OCI-LY1 (cell line): ENCODE results near the gene TIMM44.
"Not testable (repeated sequence)": the region's sequence is repeated elsewhere in the genome, so short reads cannot be mapped to it uniquely, and the experiment has no call there.

Experiments
- H2AFZ ChIP-seq: fragments of 200-600 bp; sonication (generic), shearing (Covaris generic); 2 replicates; pipeline ENCODE4 v1.6.0; 2014; ENCODE audit warnings: antibody characterized with exemption, mild to moderate bottlenecking, low read length
- H3F3A ChIP-seq: fragments of 200-600 bp; sonication (generic), shearing (Covaris generic); 2 replicates; pipeline ENCODE4 v1.6.0; 2014; ENCODE audit warnings: mild to moderate bottlenecking, antibody characterized with exemption, low read length, moderate library complexity; ENCODE audit not compliant: insufficient read depth
- H3K27ac ChIP-seq: fragments of 200-600 bp; sonication (generic); 2 replicates; pipeline ENCODE4 v1.5.1; 2014; ENCODE audit warnings: low read length, mixed run types, mild to moderate bottlenecking, low read depth; ENCODE audit not compliant: poor library complexity, severe bottlenecking
- H3K27me3 ChIP-seq: fragments of 200-600 bp; sonication (generic); 2 replicates; pipeline ENCODE4 v1.6.0; 2014; ENCODE audit warnings: antibody characterized with exemption, mild to moderate bottlenecking, low read length, moderate library complexity; ENCODE audit not compliant: insufficient read depth
- H3K36me3 ChIP-seq: fragments of 200-600 bp; sonication (generic); 2 replicates; pipeline ENCODE4 v1.6.1; 2014; ENCODE audit warnings: mild to moderate bottlenecking, antibody characterized with exemption, low read length, moderate library complexity, mixed read lengths; ENCODE audit not compliant: insufficient read depth
- H3K4me1 ChIP-seq: fragments of 200-600 bp; sonication (generic); 2 replicates; pipeline ENCODE4 v1.5.1; 2014; ENCODE audit warnings: mild to moderate bottlenecking, low read length, moderate library complexity; ENCODE audit not compliant: insufficient read depth, severe bottlenecking
- H3K4me2 ChIP-seq: fragments of 200-600 bp; sonication (generic), shearing (Covaris generic); 2 replicates; pipeline ENCODE4 v1.6.1; 2014; ENCODE audit warnings: low read length
- H3K4me3 ChIP-seq: fragments of 200-600 bp; sonication (generic); 2 replicates; pipeline ENCODE4 v1.5.1; 2014; ENCODE audit warnings: low read length, low read depth, mild to moderate bottlenecking, mixed read lengths; ENCODE audit not compliant: poor library complexity, severe bottlenecking
- H3K79me2 ChIP-seq: fragments of 200-600 bp; shearing (Covaris generic); 2 replicates; pipeline ENCODE4 v1.6.1; 2016; ENCODE audit warnings: mixed run types, low read length, mixed read lengths; ENCODE audit not compliant: insufficient read depth
- H3K9ac ChIP-seq: fragments of 200-600 bp; sonication (generic), shearing (Covaris generic); 2 replicates; pipeline ENCODE4 v1.6.1; 2014; ENCODE audit warnings: mild to moderate bottlenecking, low read length, mixed read lengths
- H3K9me2 ChIP-seq: fragments of 200-600 bp; sonication (generic), shearing (Covaris generic); 2 replicates; pipeline ENCODE4 v1.6.1; 2014; ENCODE audit warnings: low read depth, mild to moderate bottlenecking, low read length, mixed read lengths
- H3K9me3 ChIP-seq: fragments of 200-600 bp; shearing (Covaris generic); 2 replicates; pipeline ENCODE4 v1.6.1; 2014; ENCODE audit warnings: low read length, mixed read lengths
- H4K20me1 ChIP-seq: fragments of 200-600 bp; sonication (generic), shearing (Covaris generic); 2 replicates; pipeline ENCODE4 v1.6.0; 2016; ENCODE audit warnings: mild to moderate bottlenecking, low read length; ENCODE audit not compliant: insufficient read depth
- EZH2 ChIP-seq: fragments of 200-600 bp; sonication (generic), shearing (Covaris generic); IDR thresholded peaks from 2 replicates; pipeline ENCODE4 v1.8.0; 2017; ENCODE audit warnings: borderline replicate concordance, mixed run types, mild to moderate bottlenecking, antibody characterized with exemption, low read length, moderate library complexity, mixed read lengths
- TF ChIP-seq, protein P1 (sequence below): fragments of 200-600 bp; sonication (generic), shearing (Covaris generic); IDR thresholded peaks from 2 replicates; pipeline ENCODE4 v1.5.1; 2017; ENCODE audit warnings: mild to moderate bottlenecking, antibody characterized with exemption, low read length, moderate library complexity, mixed read lengths

TIMM44 gene

DNA sequence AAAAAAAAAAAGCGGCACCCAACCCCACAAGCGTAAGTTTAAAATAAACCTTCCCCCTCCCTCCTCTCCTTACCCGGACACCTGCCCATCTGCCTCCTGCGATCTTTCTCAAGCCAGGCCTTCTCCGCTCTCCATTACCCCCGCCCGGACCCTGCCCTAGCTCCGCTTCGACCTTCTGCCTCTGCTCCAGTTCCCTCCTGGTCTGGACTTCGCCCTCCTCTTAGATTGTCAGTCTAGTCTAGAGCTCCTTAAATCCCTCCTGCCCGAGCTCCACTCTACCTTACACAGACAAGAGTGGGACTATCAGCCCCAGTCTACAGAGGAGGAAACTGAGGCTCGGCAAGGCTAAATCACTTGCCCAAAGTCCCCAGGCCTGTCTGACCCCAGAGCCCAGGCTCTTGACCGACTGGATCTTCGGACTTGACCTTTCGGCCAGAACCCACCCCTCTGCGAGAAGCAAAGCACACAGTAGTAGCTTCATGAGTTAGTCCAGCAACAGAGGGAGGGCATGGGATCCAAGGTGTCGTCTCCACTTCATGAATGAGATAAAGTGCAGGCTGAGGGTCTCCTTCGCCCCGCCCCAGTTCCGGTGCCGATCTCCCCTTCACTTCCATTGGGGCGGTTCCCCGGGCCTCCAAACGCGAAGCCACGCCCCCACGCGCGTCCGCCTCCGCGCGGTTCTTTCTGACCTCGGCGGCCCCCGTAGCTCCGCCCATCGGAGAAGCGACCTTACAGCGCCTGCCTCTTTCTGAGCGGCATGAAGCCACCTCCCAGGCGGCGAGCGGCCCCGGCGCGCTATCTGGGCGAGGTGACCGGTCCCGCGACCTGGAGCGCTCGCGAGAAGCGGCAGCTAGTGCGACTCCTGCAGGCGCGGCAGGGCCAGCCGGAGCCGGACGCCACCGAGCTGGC, 23.6 kb downstream of the TIMM44 start, which contains the start of gene SNAPC2:
Gene SNAPC2 (plus strand): TSS at position 729 of the 909 bp plus-strand sequence. CDS start 29 bp downstream, at position 758.
- no peaks in the 10 kb centered on the region for H3K9me2 ChIP-seq
- H3K4me3 ChIP-seq = peak within 1 kb of the TSS; percentile 75
- H4K20me1 ChIP-seq = no peaks in the 10 kb centered on the region
- H3K27ac ChIP-seq = no peak within 1 kb of the TSS
- peaks cover 4% of the 10 kb centered on the region; the same call in 1 of the 2 replicates for H3K27me3 ChIP-seq
- TF ChIP-seq, protein P1, sequence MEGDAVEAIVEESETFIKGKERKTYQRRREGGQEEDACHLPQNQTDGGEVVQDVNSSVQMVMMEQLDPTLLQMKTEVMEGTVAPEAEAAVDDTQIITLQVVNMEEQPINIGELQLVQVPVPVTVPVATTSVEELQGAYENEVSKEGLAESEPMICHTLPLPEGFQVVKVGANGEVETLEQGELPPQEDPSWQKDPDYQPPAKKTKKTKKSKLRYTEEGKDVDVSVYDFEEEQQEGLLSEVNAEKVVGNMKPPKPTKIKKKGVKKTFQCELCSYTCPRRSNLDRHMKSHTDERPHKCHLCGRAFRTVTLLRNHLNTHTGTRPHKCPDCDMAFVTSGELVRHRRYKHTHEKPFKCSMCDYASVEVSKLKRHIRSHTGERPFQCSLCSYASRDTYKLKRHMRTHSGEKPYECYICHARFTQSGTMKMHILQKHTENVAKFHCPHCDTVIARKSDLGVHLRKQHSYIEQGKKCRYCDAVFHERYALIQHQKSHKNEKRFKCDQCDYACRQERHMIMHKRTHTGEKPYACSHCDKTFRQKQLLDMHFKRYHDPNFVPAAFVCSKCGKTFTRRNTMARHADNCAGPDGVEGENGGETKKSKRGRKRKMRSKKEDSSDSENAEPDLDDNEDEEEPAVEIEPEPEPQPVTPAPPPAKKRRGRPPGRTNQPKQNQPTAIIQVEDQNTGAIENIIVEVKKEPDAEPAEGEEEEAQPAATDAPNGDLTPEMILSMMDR = no peak
- no peak for TF ChIP-seq EZH2
- peak within 1 kb of the TSS; percentile 78 for H3K9ac ChIP-seq
- H3F3A ChIP-seq = no peaks in the 10 kb centered on the region
- peak within 1 kb of the TSS; percentile 84; the same call in 1 of the 2 replicates for H2AFZ ChIP-seq
- no peaks in the 10 kb centered on the region for H3K9me3 ChIP-seq
- H3K79me2 ChIP-seq = no peaks in the 10 kb centered on the region
- H3K36me3 ChIP-seq = peaks cover 12% of the 10 kb centered on the region; the same call in 1 of the 2 replicates
- H3K4me2 ChIP-seq = peak within 1 kb of the TSS; percentile 96
- H3K4me1 ChIP-seq = peaks cover 47% of the 10 kb centered on the region

DNA sequence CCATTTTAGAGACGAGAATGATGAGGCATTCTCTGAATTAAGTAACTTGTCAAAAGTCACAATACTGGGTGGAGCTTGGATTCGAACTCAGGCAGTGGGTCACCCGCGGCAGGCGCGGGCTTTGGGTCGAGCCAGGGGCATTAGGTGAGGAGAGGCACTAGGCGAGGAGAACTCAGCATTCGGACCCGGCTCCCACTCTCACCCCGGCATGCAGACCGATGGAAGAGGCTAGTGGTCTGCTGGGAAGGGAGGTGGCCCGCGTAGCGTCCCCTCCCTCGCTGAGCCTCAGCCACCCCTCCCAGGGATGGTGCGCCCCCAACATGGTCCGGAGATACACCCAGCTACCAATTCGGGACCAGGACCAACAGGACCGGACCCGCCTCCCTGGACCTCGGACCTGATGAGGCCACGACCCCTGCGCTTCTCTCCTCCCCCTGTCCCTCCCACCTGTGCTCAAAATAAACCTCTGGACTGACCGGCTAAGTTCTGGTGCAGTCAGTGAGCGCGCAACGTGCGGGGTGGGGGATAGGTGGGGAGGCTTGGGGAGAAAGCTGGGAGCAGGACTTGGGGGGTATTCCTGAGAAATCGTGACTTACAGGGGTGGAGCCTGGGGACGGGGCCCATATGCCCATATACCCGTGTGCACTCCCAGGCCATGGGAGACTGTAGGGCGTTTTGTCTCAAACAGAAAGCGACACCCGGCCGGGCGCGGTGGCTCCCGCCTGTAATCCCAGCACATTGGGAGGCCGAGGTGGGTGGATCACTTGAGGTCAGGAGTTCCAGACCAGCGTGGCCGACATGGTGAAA, 24.6 kb downstream of the TIMM44 start:
- Histone ChIP-seq H3K27me3 (peaks cover 4% of the 10 kb centered on the region; the same call in 1 of the 2 replicates), H2AFZ (no peak overlapping the region), H3K36me3 (peaks cover 12% of the 10 kb centered on the region; the same call in 1 of the 2 replicates), H3K27ac (no peak overlapping the region), H3K4me3 (peak overlapping the region; percentile 75), H3K9me2 (no peaks in the 10 kb centered on the region), H3K4me2 (peak overlapping the region; percentile 96), H4K20me1 (no peaks in the 10 kb centered on the region), H3K4me1 (peaks cover 47% of the 10 kb centered on the region), H3K9ac (no peak overlapping the region; the same call in 1 of the 2 replicates), H3F3A (no peaks in the 10 kb centered on the region), H3K79me2 (no peaks in the 10 kb centered on the region), H3K9me3 (no peaks in the 10 kb centered on the region)
- TF ChIP-seq EZH2 = no peak

DNA sequence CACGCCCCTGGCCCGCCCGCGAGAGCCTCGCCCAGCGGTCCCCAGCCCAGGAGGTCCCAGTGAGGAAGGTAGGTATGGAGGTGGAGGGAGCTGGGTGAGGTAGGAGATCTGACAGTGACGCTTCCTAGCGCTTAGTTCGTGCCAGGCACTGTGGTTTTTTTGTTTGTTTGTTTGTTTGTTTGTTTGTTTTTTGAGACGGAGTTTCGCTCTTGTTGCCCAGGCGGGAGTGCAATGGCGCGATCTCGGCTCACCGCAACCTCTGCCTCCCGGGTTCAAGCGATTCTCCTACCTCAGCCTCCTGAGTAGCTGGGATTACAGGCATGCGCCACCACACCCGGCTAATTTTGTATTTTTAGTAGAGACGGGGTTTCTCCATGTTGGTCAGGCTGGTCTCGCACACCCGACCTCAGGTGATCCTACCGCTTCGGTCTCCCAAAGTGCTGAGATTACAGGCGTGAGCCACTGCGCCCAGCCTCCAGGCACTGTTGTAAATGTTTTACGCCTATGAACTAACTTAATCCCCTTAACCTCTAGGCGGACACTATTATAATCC, 25.3 kb downstream of the TIMM44 start:
- H3K4me2 ChIP-seq, H3K4me3 ChIP-seq: not testable (repeated sequence)

More for the DNA sequence above, 25.3 kb downstream of the TIMM44 start:
- H2AFZ ChIP-seq, H3K27ac ChIP-seq, H3K9ac ChIP-seq, H3K9me2 ChIP-seq, H3K9me3 ChIP-seq, H4K20me1 ChIP-seq, H3K79me2 ChIP-seq, H3F3A ChIP-seq, H3K27me3 ChIP-seq: not testable (repeated sequence)
- Histone ChIP-seq H3K4me1 (peaks cover 47% of the 10 kb centered on the region), H3K36me3 (peaks cover 16% of the 10 kb centered on the region; the same call in 1 of the 2 replicates)
